ENCODE results near the gene COPS2.

DNA sequence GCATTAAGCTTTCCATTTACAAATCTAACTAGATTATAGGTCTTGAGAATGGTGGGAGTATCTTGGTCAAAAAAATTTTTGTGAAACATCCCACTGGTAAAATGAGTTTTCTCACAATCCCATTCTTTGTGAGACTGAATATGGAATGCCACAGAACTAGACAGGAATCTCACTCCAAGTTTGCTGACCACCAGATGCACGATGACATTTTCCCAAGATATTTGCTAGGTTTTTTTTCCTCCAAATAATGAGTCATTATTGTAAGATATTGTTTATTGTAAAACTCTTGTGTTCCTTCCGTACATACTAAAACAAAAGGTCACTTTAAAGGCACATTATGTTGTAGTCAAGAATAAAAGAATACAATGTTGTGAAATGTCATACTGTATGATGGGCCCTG lies 53.9 kb downstream of the COPS2 start:
- TF ChIP-seq CTCF (IDR thresholded peaks at IDR 0.05): no peak
- TF ChIP-seq POLR2AphosphoS5 (IDR thresholded peaks at IDR 0.05): no peak
- no peak for TF ChIP-seq POLR2A (IDR thresholded peaks at IDR 0.05)

All from gastroesophageal sphincter (tissue), 3 donors.